Vagina (tissue), 2 donors: ENCODE measurements around the gene DAGLB.

Experiments used
- CTCF ChIP-seq, 3 experiments: fragments of 450-650 bp in 2 of 3; fragments of 200-600 bp in 1 of 3; sonication (generic) in 1 of 3; IDR thresholded peaks; one replicate each; pipeline ENCODE4 v1.5.1; 2017 to 2019; ENCODE audit warnings: antibody characterized with exemption in 3 of 3, mild to moderate bottlenecking in 2 of 3, moderate library complexity in 2 of 3
- POLR2A ChIP-seq, 2 donors: fragments of 450-650 bp; IDR thresholded peaks; one replicate each; pipeline ENCODE4 v1.6.1; 2017; ENCODE audit warnings: antibody characterized with exemption in 2 of 2, mild to moderate bottlenecking in 2 of 2, moderate library complexity in 2 of 2

DNA sequence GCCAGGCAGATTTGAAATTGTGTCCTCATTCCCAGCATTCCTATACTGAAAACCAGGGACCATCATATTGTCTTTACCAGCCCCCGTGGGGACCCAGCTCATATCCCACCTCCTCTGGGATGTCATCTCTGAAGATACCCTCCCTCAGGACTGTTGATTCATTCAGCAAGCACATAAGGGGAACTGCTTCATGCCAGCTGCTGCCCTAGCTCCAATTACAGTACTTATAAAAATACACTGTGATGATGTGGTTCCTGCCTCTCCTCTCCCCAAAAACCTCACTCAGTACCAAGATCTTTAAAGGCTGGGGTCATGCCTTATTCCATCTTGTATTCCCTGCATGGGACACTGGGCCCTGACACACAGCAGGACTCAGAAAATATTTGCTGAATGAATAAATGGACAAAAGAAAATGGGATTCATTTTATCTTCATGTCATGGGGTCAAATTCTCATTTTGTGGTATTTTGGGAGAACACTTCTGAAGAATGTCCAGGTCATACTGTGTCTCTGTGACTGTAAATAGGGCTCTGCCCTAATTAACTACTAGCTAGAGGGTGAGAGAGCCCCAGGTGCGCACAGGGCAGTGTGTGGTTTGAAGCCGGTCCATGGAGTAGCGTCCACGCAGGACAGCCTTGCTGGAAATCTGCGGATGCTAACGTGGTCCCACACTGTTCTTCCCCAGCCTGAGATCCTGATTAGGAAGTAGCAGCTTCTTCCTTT is 29.0 kb upstream of the DAGLB start:
- TF ChIP-seq POLR2A (IDR thresholded peaks at IDR 0.05), result no peak
- no peak for TF ChIP-seq CTCF (IDR thresholded peaks at IDR 0.05)
